HG02852 (cell line): Measurements from ENCODE around the gene KRT27.
"Not testable (repeated sequence)": the region's sequence is repeated elsewhere in the genome, so short reads cannot be mapped to it uniquely, and the experiment has no call there.

Source experiments
- ATAC-seq: cut with Tn5 transposase; IDR thresholded peaks from one replicate; pipeline ENCODE4 v1.9.1; 2021; ENCODE audit warnings: mild to moderate bottlenecking, moderate library complexity; ENCODE audit not compliant: unreplicated experiment

KRT27 gene

DNA sequence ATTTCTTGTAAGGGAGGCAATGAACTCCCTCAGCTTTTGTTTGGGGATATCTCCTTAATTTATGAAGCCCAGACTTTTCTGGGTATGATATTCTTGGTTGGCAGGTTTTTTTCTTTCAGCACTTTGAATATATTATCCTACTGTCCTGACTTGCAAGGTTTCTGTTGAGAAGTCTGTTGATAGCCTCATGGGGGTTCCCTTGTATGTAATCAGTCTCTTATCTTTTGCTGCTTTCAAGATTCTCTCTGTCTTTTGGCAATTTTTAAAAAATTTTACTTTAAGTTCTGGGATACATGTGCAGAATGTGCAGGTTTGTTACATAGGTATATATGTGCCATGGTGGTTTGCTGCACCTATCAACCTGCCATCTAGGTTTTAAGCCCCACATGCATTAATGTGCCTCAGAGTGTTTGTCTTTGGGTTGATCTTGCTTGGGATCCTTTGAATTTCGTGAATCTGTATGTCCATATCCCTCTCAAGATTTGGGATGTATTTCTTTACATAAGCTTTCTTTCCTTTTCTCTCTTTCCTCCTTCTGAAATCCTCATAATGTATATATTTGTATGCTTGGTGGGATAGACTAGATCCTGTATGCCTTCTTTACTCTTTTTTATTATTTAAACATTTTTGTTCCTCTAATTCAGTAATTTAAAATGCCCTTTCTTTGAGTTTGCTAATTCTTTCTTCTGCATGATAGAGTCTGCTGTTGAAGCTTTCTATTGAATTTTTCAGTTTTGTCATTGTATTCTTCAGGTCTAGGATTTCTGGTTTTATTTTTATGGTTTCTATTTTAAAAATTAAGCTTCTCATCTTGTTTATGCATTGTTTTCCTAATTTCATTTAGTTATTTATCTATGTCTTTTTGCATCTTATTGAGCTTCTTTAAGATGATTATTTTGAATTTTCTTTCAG, 22.0 kb downstream of the KRT27 start:
- ATAC-seq: no peak

DNA sequence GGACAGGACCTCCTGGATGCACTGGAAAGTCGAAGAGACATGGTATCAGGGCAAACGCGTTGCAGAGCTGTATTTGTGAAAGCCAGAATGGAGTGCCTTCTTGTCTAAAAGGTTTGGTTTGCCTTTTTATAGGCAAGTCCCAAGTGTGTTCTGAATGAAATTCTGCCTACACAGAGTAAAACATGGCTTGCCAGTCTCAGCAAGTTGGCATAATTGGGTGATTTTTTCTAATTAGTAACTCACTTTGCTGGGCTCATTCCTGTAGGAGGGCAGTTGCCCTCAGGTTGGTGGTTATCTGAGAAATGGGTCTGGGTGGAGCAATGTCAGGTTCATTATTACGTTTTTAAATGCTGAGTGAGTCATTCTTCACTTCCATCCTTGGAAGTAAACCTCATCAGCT, 27.1 kb downstream of the KRT27 start, which contains the start of gene KRT25:
KRT25 (minus strand) TSS at position 101 of the 400 bp plus-strand sequence; CDS start at position 41, 60 bp downstream.
- ATAC-seq: no peak

DNA sequence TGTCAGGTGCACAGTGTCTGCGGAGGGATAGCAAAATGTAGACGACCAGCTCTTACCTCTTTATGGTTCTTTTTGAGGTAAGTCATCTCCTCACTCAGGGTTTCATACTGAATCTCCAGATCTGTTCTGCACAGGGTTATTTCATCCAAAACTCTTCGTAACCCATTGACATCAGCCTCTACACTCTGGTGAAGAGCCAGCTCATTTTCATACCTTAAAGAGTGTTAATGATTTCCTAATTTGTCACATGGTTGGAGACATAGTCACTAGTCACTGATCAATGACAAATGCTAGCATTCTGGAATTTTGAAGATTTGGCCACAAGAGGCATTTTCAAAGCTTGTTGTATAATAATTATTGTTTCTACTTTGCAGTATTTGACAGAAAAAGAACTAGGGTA, 28.5 kb downstream of the KRT27 start:
- no peak for ATAC-seq

DNA sequence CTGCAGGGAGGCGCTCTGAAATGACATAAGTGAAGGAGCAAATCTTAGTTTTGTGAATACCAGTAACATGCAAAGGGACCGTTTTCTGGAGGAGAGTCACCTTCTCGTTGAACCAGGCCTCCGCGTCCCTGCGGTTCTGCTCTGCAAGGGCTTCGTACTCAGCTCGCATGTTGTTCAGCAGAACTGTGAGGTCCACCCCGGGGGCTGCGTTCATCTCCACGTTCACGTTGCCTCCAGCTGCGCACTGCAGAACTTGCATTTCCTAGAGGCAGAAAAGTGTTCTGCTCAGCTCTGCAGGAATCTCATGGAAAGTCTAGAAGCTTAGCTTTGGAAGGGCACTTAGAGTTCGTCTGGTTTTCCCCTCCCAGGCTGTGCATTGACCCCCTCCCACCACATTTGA, 31.3 kb downstream of the KRT27 start:
- ATAC-seq: no peak

DNA sequence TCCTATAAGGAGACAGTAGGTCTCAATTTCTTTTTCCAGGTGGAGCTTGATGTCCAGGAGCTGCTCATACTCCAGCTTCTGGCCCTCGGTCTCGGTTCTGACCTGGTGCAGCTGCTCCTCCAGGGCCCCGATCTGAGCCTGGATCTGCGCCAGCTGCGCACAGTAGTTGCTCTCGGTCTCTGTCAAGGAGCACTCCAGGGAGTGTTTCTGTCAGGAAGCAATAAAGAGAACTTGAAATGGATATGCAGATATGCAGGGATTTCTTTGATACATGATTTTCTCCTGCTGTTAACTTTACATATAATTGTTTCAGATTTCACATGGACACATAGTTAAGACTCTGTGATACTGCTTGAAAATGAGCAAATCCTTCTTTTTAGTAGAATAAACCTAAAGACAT, 32.0 kb downstream of the KRT27 start:
- ATAC-seq: no peak

DNA sequence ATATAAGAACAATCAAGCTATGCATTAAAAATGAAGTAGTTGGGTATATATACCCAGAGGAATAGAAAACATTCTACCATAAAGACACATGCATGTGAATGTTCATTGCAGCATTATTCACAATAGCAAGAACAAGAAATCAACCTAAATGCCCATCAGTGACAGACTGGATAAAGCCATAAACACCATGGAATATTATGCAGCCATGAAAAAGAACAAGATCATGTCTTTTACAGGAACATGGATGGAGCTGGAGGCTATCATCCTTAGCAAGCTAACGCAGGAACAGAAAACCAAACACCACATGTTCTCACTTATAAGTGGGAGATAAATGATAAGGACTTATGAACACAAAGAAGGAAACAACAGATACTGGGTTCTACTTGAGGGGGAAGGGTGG, 33.7 kb downstream of the KRT27 start:
- ATAC-seq: not testable (repeated sequence)

DNA sequence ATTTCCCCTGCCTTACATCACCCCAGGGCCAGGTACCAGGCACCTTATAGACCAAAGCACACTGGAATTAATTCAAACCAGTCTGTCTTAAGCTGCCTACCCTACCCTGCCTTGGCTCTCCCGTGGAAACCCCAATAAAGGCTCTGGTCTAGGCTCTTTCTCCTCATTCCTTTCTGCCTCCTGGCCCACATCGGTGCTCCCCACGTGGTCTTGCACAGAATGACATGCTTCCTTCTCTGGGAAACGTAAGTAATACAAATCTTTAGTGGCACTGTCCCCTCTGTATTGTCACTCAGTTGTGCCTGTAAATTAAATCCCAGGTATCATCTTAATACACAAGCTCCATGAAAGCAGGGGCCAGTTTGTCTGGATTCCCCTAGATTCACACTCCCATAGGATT, 43.8 kb downstream of the KRT27 start:
- no peak for ATAC-seq

DNA sequence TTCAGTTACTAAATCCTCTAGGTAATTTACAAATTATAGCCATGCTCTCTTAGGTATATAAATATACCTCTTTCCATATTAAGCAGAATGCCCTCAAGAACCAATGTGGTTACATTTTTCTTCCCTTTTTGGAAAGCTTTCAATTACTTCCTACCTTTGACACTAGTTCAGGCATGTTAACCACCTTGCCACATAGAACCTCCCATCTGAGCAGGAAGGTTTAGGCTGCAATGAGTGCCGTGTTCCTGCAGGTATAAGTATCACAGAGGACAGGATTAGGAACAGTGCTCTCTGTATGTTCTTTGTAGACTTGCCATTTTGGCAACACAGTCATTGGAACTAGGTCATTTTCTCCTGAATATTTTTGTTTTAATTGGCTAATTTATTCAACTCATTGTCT, 47.3 kb downstream of the KRT27 start:
- ATAC-seq: no peak

DNA sequence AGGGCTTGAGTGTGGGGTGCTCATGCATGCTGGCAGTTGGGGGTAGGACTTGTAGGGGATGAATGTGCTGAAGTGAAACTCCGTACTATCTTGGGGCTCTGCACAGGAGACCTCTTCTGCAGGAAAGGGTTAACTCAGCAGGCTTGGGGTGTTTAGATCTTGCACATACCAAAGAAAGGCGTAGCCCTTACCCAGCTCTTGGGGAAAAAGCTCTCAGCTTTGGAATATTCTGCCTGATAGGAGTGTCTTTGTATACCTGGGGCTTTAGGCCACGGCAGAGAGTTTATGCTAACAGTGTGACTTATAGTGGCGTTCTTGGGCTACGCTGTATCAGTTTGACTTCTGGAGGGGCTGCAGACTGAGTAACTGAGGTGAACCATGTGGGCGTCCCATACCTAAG, 48.3 kb downstream of the KRT27 start:
- no peak for ATAC-seq

DNA sequence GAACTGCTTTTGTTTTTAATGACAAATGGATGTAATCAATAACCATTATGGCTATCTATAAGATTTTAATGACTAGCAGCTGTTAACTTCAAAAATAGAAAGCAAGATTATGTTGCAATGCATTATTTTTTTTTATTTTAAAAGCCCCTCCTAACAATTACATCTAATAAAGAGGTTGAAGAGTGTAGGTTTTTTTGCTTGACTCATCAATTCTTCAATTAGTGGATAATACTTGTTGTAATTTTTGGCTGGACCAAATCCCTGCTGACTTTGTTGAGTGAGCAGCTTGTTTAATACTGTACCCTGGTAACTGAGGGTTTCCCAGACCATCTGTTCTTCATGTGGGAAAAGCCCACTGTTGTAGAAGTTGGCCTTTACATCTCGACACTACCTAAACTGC, 51.4 kb downstream of the KRT27 start:
- no peak for ATAC-seq

DNA sequence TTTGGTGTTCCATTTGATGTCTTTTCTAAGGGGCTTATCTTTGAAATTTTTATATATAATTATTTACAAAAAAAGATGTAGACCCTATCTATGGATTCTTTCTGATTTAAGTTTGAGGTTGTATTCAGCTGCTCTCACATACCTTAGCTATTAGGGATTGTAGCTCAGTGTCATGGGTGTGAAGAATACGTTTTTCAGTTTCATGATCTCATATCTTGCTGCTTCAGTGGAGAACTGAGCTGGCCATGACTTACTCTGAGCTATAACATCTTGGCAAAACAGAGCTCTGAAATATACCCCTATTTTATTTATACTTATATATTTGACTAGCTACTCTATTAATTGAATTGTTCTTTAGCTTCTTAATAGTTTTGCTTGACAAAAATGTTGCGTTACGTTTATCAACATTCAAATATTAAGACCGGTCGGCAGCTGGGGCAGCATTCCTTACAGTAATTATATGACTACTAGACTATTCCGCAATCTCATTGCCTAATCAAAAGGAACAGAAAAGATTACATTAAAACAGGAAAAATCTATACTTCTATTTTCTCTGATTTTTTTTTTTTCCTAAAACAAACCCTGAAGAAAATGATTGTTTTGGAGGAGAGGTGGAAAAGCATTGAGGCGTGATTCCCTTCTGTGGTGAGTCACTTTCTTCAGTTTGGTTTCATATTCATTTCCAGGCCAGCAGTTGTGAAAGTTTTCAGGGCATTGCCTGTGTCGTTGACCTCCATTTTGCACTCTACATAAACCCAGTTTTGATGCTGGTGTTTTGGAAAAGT, 54.7 kb downstream of the KRT27 start:
- no peak for ATAC-seq

DNA sequence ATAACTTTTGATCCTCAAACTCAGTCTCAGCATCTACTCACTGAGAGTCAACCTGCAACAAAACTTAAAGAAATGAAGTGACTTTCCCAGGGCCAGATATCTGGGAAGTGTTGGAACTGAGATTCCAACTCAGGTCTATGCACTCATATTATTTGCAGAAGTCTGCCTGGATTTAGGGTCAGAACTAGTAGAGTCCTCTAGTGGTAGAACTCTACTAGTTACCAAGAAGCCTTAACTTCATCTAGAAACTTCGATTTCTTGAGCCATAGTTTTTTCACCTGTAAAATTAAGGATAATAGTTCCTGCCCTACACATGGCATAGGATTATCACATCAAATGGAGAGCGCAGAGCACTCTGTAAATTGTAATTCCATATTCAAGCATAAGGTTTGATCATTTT, 55.4 kb downstream of the KRT27 start:
- ATAC-seq: no peak
